HG03139 (cell line): ENCODE measurements around the gene TENT4B.

Experiments
- ATAC-seq: cut with Tn5 transposase; IDR thresholded peaks from one replicate; pipeline ENCODE4 v1.9.1; 2021; ENCODE audit not compliant: unreplicated experiment

TENT4B gene

DNA sequence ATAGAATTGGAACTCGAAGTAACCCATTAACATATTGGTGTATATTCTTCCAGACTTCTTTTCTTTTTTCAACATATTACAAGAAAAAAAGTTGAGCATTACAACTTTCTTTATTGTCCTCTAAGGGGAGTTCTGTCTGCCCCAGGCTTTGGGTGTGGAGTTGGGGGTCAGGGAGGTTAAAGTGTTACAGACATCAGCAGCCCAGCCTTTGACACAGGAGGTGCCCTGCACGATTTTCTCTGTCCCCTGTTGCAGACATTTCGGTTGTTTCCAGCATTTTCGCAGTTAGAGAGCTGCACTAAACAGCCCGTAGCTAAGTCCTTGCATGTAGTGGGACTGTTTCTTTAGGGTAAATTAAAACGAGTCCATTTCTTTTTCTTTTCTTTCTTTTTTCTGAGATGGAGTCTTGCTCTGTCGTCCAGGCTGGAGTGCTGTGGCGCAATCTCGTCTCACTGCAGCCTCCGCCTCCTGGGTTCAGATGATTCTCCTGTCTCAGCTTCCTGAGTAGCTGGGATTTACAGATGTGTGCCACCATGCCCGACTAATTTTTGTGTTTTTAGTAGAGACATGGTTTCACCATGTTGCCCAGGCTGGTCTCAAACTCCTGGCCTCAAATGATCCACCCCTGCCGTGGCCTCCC is 99.9 kb downstream of the TENT4B start:
- ATAC-seq: no peak

DNA sequence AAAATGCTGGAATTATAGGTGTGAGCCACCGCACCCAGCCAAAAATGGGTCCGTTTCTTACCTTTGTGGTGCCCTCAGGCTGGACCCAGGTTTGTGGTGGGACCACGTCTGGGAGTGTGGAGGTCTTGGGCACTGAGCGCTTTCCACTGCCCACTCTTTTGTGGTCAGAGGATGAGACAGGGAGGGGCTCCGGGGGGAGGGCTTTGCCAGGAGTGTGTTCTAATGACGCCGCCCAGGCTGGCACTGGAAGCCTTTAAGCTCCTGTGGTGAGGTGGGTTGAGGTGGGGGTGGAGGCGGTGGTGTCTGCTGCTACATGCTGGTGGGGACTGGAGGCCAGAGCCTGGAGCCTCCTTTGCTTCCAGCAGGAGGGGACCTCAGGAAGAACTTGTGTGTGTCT is 100.4 kb downstream of the TENT4B start:
- no peak for ATAC-seq

DNA sequence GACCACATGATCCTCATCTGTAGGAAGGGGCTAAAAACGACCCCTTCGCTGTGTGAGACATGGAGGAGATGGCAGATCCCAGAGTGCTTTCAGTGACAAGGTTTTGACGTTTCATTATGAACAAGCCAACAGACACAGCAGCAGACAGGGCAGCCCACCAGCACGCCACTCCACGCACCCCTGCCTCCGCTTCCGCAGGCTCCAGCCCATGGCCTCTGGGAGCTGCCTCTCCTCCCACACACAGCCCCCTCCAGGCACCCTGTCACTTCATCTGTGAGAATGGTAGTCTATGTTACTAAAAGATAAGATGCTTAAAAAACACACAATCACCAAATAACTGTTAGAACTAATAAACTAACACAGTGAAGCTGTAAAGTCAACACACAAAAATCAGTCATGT is 101.0 kb downstream of the TENT4B start:
- ATAC-seq: no peak

DNA sequence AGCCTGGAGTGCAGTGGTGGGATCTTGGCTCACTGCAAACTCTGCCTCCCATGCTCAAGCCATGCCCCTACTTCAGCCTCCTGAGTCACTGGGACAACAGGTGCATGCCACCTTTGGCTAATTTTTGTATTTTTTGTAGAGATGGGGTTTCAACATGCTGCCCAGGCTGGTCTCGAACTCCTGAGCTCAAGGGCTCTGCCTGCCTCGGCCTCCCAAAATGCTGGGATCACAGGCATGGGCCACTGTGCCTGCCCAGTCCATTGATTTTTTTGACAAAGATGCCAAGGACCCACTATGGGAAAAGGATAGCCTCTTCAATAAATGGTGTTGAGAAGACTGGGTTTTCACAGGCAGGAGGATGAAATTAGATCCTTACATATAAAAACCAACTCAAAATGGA is 102.4 kb downstream of the TENT4B start:
- ATAC-seq: no peak

DNA sequence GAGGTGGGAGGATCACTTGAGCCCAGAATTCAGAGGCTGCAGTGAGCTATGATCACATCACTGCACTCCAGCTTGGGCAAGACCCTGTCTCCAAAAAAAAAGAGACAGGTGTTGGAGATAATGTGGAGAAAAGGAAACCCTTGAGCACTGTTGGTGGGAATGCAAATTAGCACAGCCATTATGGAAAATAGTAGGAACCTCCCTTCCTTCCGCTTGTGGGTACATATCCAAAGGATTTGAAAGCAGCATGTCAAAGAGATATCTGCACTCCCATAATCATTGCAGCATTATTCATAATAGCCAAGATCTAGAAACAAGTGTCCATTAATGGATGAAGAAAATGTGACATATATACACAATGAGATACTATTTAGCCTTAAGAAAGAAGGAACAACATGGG is 103.5 kb downstream of the TENT4B start:
- ATAC-seq: no peak

DNA sequence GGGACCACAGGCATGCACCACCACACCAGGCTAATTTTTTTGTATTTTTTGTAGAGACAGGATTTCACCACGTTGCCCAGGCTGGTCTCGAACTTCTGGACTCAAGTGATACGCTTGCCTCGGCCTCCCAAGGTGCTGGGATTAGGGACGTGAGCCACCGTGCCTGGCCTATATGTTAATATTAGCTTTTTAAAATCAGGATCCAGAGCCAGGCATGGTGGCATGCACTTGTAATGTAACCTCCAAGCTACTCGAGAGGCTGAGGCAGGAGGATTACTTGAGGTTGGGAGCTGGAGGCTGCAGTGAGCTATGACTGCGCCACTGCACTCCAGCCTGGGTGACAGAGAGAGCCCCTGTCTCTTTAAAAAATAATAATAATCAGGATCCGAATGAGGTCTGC is 104.8 kb downstream of the TENT4B start:
- no peak for ATAC-seq

DNA sequence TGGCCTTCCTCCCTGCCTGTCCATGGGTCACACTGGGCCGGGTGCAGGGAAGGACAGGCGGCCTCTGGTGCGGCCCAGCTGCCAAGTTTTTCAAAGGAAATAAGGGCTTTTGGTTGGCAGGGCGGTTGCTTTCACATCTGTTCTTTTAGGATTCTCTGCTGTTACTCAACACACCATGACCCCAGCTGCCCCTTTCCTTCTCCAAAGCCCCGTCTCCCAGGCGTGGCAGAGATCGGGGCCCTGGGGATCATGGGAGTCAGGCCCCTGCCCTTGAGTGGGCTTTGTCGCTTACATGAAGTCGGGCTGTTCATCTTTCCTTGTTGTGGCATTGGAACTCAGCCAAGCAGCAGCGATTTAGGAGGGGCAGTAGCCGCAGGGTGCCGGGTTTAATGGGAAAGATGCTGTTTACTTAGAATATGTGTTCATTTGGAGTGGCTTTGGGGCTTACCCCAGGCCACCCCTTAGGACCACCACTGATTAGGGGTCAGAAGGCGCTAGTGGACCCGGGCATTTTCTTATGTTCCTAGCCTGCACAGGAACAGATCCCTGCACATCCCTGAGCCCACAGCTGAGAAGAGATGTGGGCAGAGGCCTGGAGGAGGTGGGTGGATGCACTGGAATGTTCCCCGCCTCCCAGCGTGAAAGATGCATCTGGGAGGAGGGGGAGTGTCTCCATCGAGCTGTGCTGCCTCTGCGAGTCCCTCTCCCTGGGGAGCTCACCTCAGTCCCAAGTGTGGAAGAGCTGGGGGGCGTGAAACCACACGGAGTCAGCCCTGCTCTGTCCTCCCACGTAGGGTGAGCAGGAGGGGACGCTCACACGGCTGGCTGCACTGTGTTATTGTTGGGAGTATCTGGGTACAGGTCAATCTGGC is 106.5 kb downstream of the TENT4B start:
- ATAC-seq: no peak

DNA sequence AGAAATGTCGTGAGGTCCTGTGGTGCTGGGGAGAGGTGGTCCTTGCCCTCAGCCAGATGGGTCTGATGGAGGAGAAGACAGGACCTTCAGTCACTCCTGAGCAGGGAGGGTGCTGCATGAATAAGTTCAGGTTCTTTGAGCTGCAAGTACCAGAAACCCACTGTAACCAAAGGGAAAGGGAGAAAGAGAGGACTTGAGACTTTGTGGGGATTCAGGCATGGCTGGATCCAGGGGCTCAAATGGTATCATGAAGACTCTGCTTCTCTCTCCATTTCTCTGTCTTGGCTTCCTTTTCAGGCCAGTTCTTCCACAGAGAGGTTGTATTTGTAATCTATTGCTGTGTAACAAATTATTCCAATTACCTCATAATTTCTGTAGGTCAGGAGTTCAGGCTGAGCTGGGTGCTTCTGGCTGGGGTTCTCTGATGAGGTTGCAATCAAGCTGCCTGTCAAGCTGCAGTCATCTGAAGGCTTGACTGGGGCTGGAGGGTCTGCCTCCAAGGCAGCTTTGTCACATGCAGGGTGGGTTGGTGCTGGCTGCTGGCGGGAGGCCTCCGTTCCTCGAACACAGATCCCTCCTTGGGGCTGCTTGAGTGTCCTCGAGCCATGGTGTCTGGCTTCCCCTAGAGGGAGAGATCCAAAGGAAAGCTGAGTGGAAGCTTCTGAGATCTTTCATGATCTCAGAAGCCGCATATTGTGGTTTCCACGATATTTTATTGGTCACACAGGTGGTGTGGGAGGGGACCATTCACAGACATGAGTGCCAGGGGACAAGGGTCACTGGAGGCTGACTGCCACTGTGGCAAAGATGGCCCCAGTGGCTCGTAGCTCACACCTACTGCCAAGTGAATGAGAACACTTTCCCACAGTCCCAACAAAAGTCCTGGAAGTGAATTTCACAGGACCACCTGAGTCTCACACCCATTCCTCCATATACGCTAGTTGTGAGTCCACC is 107.4 kb downstream of the TENT4B start:
- ATAC-seq: no peak

DNA sequence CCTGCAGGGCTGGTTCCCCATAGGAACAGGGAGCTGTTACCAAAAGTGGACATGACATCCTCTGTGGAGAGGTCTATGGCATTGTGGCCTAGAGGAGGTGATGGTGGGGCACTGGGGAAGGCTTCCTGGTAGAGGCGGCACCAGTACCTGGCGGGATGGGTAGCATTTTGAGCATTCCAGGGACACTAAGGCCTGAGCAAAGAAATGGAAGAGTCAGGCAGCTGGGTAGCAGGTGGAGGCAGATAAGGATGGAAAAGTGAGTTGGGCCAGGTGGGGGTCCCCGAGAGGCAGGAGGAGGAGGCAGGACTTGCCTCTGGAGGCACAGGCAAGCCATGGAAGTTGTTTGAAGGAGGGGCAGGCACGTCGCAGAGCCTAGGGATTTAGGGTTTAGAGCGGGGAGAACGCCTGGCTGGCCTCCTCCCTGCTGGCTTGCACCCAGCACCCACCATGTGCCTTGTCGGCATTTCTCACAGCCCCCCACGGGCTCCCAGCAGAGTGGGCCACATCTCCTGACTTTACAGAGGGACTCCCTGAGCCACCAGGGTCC is 108.1 kb downstream of the TENT4B start:
- no peak for ATAC-seq

DNA sequence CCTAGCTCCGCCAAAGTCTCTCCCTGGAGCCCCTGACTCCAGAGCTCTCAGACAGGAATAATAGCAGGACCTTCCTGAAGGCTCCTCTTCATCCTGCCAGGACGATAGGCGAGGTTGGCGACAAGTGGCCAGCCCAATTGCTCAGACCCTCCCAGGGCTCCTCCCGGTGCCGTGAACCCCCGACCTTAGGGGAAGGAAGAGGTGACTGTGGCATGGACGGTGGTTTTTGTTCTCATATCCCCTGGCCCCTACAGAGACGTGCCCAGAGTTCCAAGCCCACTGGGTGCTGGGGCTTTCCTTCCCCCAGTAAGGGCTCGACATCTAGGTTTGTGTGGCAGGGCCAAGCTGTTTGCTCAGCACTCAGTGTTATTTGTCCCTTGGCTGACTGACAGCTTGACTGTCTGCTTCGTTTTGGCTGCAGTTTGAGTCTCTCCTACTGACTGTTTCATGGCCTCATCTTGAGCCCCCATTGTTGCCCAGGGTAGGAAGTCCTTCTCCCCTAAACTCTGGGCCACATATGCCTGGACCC is 108.7 kb downstream of the TENT4B start:
- no peak for ATAC-seq

DNA sequence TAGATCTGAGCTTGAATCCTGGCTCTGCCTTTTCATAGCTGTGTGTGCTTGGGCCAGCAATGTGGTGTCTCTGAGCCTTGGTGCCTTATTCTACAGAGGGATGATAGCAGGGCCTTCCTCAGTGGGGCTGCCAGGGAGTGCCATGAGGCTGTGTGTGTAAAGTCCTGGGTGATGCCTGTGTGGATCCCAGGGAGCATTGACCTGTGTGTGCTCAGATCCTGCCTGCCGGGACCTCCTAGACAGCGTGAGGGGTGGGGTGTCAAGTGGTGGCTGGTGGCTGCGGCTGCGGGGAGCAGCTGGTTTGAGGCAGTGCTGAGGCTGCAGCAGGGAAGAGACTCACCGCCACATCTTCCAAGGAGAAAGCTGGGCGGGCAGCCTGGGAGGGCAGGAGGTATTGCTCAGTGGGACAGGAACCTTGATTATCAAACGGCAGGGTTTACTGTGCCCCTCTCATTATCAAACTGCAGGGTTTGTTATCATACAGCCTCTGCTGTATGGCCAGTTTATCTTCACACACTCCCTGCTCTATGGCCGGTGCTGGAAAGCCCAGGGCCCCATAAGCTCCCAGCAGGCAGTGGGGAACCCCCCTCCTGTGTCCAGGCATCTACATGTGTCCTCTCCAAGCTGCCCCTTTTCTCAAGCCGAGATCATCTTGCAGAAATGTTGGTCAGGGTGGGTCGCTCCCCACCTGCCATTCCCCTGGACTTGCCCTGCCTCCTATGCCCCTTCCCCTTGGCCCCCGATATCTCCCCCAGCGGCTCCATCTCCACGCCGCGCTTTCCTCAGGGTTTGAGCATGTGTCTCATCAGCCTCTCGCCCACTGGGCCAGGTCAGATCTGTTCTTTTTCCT is 110.2 kb downstream of the TENT4B start:
- no peak for ATAC-seq

DNA sequence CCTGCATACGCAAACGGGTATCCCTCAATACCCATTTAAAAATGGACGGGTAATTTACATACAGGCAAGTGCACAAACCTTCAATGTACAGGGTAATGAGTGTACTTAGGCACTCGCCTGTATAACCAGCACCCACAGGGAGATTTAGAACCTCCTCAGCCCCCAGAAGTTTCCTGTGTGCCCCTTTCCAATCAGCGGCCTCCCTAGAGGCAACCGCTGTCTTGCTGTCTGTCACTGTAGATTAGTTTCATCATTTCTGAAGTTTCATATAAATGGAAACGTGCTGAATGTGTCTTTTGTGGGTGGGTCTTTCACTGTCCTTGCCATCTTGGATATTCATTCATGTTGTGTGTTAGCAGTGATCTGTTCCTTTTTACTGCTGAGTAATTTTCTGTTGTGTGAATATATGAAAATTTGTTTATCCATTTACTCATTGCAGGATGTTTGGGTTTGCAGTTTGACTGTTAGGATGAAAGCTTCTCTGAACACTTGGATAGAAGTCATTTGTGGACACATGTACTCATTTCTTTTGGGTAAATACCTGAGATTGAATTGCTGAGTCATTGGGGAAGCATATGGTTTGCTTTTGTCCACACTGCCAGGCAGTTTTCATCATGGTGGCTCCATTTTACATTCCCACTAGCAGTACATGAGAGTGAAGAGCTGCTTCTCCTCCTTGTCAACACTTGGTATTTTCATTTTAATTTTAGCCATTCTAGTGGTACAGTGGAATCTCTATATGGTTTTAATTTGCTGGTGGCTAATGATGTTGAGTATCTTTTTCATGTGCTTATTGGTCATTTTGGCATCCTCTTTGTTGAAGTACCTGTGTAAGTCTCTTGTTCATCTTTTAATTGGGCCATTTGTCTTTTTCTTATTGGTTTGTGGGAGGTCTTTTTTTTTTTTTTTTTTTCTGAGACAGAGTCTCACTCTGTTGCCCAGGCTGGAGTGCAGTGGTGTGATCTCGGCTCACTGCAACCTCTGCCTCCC is 111.1 kb downstream of the TENT4B start:
- ATAC-seq: no peak

DNA sequence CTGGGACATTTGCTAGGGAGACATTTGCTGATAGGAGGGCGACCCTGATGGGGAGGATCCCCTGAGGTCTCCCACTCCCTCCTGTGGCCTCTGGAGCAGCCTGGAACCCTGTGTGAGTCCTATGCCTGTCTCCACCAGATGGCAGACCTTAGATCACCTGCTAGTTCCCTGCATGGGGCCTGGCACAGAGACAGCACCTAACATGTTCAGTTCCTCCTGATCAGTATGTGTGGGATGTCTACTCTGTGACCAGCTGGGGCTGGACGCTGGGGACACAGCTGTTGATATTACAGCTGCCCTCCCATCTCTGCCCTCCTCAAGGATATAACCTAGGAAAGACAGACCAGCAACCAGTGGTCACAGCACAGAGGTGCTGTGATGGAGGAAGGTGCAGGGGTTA is 112.2 kb downstream of the TENT4B start:
- ATAC-seq: no peak

DNA sequence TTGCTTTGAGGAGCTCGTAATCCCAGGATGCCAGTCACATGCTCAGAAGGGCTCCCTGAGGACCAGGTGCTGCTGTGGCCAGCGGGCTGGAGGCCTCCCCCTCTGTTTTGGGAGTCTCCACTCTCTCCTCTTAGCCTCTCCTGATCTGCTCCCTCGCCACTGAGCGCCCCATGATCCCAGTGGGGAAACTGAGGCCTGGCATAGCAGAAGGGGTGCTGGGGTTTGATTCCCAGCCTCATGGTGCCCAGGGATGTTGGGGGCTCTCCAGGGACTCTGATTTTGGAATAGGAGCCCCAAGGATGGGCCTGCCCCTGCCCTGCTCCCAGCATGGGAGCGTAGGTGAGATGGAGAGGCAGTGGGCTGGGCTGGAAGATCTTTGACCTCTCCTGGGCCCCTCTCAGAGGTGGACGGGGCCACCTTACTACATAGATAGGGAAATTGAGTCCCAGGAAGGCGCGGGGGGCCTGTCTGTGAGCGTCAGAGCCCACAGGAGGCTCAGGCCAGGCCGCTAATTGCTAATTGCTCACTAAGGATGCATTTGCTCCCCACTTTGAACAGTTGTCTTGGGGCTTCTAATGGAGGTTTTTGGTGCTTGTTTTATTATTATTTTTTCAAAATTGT is 112.7 kb downstream of the TENT4B start:
- no peak for ATAC-seq

DNA sequence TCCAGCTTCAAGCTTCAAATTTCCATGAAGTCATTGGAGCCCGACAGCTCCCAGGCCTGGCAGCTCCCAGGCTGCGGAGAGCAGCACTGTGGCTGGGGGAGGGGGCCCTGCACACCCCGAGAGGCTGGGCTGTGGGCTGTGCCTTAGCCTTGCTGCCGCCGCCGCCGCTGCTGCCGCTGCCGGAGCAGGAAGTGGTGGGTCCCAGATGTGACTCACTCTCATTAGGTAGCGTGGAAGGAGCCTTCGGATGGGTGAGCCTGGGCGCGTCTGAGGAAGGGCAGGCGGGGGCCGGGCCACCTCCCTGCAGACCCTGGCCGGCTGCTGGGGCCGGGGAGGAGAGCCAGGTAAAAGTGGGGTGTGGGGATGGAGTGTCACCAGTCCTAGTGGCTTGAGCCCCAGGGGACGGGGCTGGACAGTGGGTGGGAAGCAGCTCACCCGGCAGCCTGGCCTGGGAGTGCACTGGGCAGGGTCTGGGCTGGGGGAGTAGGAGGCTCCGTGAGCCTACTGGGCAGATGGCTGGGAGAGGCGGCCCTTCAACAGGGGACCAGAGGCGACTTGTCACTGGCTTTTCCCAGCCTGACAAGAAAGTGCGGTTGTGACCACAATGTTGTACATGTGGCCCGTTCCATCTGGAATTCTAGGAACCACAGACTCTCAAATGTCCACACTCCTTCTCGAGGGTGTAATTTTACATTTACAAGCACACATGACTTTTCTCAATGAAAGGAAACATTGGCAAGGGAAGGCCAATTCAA is 113.4 kb downstream of the TENT4B start, which contains the start of gene ADCY7:
TSS of gene ADCY7 (plus strand) at position 215 of the 755 bp plus-strand sequence. CDS start 21,629 bp downstream, outside the sequence.
- ATAC-seq: peak; percentile 74

DNA sequence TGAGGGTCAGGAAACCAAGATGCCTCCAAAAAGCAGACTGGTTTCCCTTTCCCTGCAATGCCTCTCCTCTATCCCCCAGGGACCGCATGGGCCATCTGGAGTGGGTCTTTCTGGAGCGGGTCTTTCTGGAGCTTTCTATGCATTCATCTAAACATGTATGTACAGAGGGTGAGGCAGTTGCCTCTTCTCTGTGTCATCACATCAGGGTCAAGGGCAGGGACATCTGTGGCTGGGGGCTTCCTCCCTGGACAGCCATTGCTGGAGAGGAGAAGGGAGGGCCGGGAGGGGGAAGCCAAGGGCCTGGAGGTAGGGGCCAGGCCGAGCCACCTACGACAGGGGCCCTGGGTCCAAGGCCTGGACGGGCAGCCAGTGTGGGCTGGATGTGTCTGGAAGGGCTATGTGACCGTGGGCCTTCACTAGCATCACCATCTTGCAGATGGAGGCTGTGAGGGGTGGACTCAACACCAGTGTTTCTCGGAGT is 114.1 kb downstream of the TENT4B start:
- ATAC-seq: no peak

DNA sequence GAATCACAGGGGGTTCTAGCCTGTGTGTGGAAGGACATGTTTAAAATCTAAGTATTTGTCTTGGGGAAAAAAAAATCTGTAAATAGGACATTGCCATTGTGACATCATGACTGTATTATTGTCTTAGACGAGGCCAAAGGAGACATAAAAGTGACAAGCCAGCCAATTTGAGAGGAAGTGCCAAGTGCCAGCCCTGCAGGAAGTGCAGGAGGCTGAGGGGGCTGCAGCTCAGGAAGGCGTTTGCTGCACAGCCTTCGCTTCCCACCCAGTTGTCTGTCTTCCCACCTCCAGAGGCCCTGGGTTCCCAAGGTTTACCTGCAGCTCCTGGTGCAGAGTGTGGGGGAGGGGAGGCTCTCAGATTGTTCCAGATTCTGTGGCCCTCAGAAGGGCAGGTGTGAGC is 114.5 kb downstream of the TENT4B start:
- ATAC-seq: no peak
